OCI-LY3 (cell line): ENCODE data around the gene ASTL.

Experiments
- CTCF ChIP-seq: fragments of 200-600, 300-600 bp; sonication (generic); IDR thresholded peaks from 2 replicates; pipeline ENCODE4 v1.5.1; 2014; ENCODE audit warnings: antibody characterized with exemption, low read length, low read depth
- EZH2phosphoT487 ChIP-seq: fragments of 200-600 bp; shearing (Covaris generic); IDR thresholded peaks from 2 replicates; pipeline ENCODE4 v1.6.1; 2018; ENCODE audit warnings: antibody characterized with exemption, mixed run types, low read depth

DNA sequence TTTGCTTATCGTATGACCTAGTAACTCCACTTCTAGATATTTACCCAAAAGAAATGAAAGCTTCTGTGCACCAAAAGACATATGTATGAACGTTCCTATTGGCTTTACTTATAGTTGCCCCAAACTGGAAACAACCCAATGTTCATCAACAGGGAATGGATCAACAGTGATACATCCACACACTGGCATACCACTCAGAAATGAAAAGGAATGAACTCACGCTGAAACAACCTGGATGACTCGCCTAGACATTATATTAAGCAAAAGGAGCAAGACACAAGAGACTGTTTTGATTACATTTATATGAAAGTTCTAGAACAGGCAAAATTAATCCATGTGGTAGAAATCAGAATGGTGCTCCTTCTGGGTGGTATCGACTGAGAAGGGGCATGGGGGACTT is 40.9 kb downstream of the ASTL start:
- TF ChIP-seq CTCF (no peak), EZH2phosphoT487 (no peak)
